Left kidney (tissue), 2 donors: ENCODE data around the gene ELF2. TPM values are rescaled to one million over a fixed set of nuclear protein-coding genes. Genes with fewer than 3 reads are reported as not detected.
"Not testable (repeated sequence)": the region's sequence is repeated elsewhere in the genome, so short reads cannot be mapped to it uniquely, and the experiment has no call there.

Experiments
- DNase-seq: peaks from one replicate; pipeline ENCODE4 v3.0.0-alpha.2; 2013
- polyA plus RNA-seq: library from polyadenylated mRNA; unstranded; fragments of 120-200 nt; gene quantifications from one replicate; pipeline ENCODE4 v1.2.1, GENCODE V29; 2013; ENCODE audit not compliant: insufficient read length

ELF2 gene
- polyA plus RNA-seq, 1 donor = 73.0 TPM

- DNase-seq = no peak
Measured at GRCh38 chr4:139022835-139023234, 154.2 kb downstream of the ELF2 start.

GRCh38 chr4:139021071-139021470 is 155.9 kb downstream of the ELF2 start:
- DNase-seq = not testable (repeated sequence)

- DNase-seq = no peak
Measured at GRCh38 chr4:139020384-139020783, 156.6 kb downstream of the ELF2 start.

GRCh38 chr4:139018971-139019758 is 157.9 kb downstream of the ELF2 start:
- no peak for DNase-seq

GRCh38 chr4:139018501-139018900 is 158.5 kb downstream of the ELF2 start:
- DNase-seq = no peak

GRCh38 chr4:139017861-139018260 is 159.2 kb downstream of the ELF2 start:
- DNase-seq = no peak

GRCh38 chr4:139015948-139016471 is 161.0 kb downstream of the ELF2 start:
- peak; percentile 45 for DNase-seq

GRCh38 chr4:139015269-139015947 is 161.6 kb downstream of the ELF2 start, which contains the start of gene NOCT:
Gene NOCT (plus strand): TSS chr4:139015781. CDS start chr4:139015982, 201 bp downstream.
- DNase-seq = peak; percentile 84

- DNase-seq = no peak
Measured at GRCh38 chr4:139014371-139015268, 162.4 kb downstream of the ELF2 start.

- no peak for DNase-seq
Measured at GRCh38 chr4:139011225-139011950, 165.6 kb downstream of the ELF2 start.

- no peak for DNase-seq
Measured at GRCh38 chr4:139009702-139010101, 167.3 kb downstream of the ELF2 start.

- not testable (repeated sequence) for DNase-seq
Measured at GRCh38 chr4:139008278-139008677, 168.7 kb downstream of the ELF2 start.

GRCh38 chr4:139007640-139008039 is 169.4 kb downstream of the ELF2 start:
- DNase-seq = no peak

Other genes with a start within 250 kb of the ELF2 start
- gene NOCT, start 161.4 kb downstream of the ELF2 start, polyA plus RNA-seq = 8.8 TPM
- 0.38 TPM for gene MGARP, start 103.0 kb upstream of the ELF2 start, polyA plus RNA-seq
- 39.0 TPM for gene NAA15, start 124.3 kb upstream of the ELF2 start, polyA plus RNA-seq
- 86.9 TPM for gene NDUFC1, start 125.3 kb upstream of the ELF2 start, polyA plus RNA-seq